GM23338 (cell line): ENCODE data around the gene DNAJA2. TPM values are rescaled to one million over a fixed set of nuclear protein-coding genes. Genes with fewer than 3 reads are reported as not detected.
A peak's percentile ranks its signal among the peaks of the same experiment; 100 is the strongest.

Source experiments
- ATAC-seq: fragments of 200-7000 bp; cut with Tn5 transposase; 3 replicates; pipeline ENCODE4 v1.9.1; 2020
- DNase-seq: peaks from one replicate; pipeline ENCODE4 v3.0.0-alpha.2; 2015; ENCODE audit warnings: low spot score
- H2AFZ ChIP-seq: fragments of 200-600 bp; sonication (generic); 2 replicates; pipeline ENCODE4 v1.8.0; 2016; ENCODE audit warnings: antibody characterized with exemption, mild to moderate bottlenecking, moderate library complexity
- H3F3A ChIP-seq: fragments of 200-600 bp; sonication (generic); replicated peaks from 2 replicates; pipeline ENCODE4 v1.8.0; 2017; ENCODE audit warnings: antibody characterized with exemption, mixed run types, low read depth
- H3K27ac ChIP-seq: fragments of 200-600 bp; sonication (generic); 2 replicates; pipeline ENCODE4 v1.6.1; 2016; ENCODE audit warnings: low read depth
- H3K27me3 ChIP-seq: fragments of 200-600 bp; sonication (generic); 2 replicates; pipeline ENCODE4 v1.8.0; 2016; ENCODE audit warnings: mild to moderate bottlenecking, mixed run types, moderate library complexity; ENCODE audit not compliant: insufficient read depth
- H3K36me3 ChIP-seq: fragments of 200-600 bp; sonication (generic); 2 replicates; pipeline ENCODE4 v1.8.0; 2016; ENCODE audit warnings: mild to moderate bottlenecking; ENCODE audit not compliant: insufficient read depth
- H3K4me1 ChIP-seq: fragments of 200-600 bp; sonication (generic); 2 replicates; pipeline ENCODE4 v1.8.0; 2016; ENCODE audit warnings: mild to moderate bottlenecking, moderate library complexity; ENCODE audit not compliant: insufficient read depth
- H3K4me2 ChIP-seq: fragments of 200-600 bp; sonication (generic); 2 replicates; pipeline ENCODE4 v1.7.1; 2017; ENCODE audit warnings: mixed run types
- H3K4me3 ChIP-seq: fragments of 200-600 bp; sonication (generic); 2 replicates; pipeline ENCODE4 v1.6.1; 2016; ENCODE audit warnings: mixed run types
- H3K79me2 ChIP-seq: fragments of 200-600 bp; sonication (generic); replicated peaks from 2 replicates; pipeline ENCODE4 v1.8.0; 2017; ENCODE audit warnings: mild to moderate bottlenecking; ENCODE audit not compliant: insufficient read depth
- H3K9me2 ChIP-seq: fragments of 200-600 bp; sonication (generic); 2 replicates; pipeline ENCODE4 v1.8.0; 2017; ENCODE audit not compliant: insufficient read depth
- H4K20me1 ChIP-seq: fragments of 200-600 bp; sonication (generic); replicated peaks from 2 replicates; pipeline ENCODE4 v1.8.0; 2017; ENCODE audit warnings: mild to moderate bottlenecking; ENCODE audit not compliant: insufficient read depth
- H3K27ac Mint-ChIP-seq: 2 replicates; pipeline ENCODE4 v1.8.0; 2020; ENCODE audit warnings: inconsistent platforms, mild to moderate bottlenecking, moderate library complexity, mixed read lengths
- H3K27me3 Mint-ChIP-seq: 3 replicates; pipeline ENCODE4 v1.8.0; 2022; ENCODE audit warnings: low read depth, mild to moderate bottlenecking, moderate library complexity, mixed read lengths, inconsistent platforms; ENCODE audit not compliant: insufficient read depth, poor library complexity
- H3K36me3 Mint-ChIP-seq: 3 replicates; pipeline ENCODE4 v1.8.0; 2021; ENCODE audit warnings: low read depth, mild to moderate bottlenecking, inconsistent platforms, moderate library complexity, mixed read lengths
- H3K4me1 Mint-ChIP-seq: 3 replicates; pipeline ENCODE4 v1.8.0; 2020; ENCODE audit warnings: mild to moderate bottlenecking, inconsistent platforms, mixed read lengths
- H3K4me3 Mint-ChIP-seq: 3 replicates; pipeline ENCODE4 v1.8.0; 2021; ENCODE audit warnings: moderate library complexity, mild to moderate bottlenecking, inconsistent platforms, mixed read lengths
- H3K9me3 Mint-ChIP-seq: 3 replicates; pipeline ENCODE4 v1.8.0; 2020; ENCODE audit warnings: moderate library complexity, mild to moderate bottlenecking, inconsistent platforms, mixed read lengths
- CTCF ChIP-seq, 2 experiments: fragments of 200-600 bp in 1 of 2; sonication (generic) in 1 of 2; conservative IDR thresholded peaks; 2 replicates each; pipeline versions ENCODE4 v1.5.1 to v1.6.1; 2016 to 2017; ENCODE audit warnings: antibody characterized with exemption in 2 of 2, low read depth in 2 of 2, mild to moderate bottlenecking in 2 of 2, moderate library complexity in 1 of 2
- EZH2 ChIP-seq: fragments of 200-600 bp; sonication (generic); IDR thresholded peaks from one replicate; pipeline ENCODE4 v1.8.0; 2017; ENCODE audit warnings: antibody characterized with exemption, mild to moderate bottlenecking, low read depth; ENCODE audit not compliant: unreplicated experiment
- POLR2AphosphoS5 ChIP-seq: IDR thresholded peaks from 2 replicates; pipeline ENCODE4 v1.6.1; 2016; ENCODE audit warnings: antibody characterized with exemption, low read depth
- STAT1 ChIP-seq: IDR thresholded peaks from one replicate; pipeline ENCODE4 v1.6.1; 2016; ENCODE audit warnings: antibody characterized with exemption; ENCODE audit not compliant: unreplicated experiment
- ZNF114 ChIP-seq: fragments of 250-450 bp; sonication (Bioruptor Pico); IDR thresholded peaks from 2 replicates; pipeline ENCODE4 v1.5.0; 2020; ENCODE audit warnings: mild to moderate bottlenecking, moderate library complexity
- polyA plus RNA-seq: library from polyadenylated mRNA; unstranded; fragments of >200 nt; fragmentation: Nextera tagmentation; extraction: Ambion mirVana; gene quantifications from 2 replicates; pipeline ENCODE4 v1.2.1, GENCODE V29; 2016
- total RNA-seq: library from RNA; depleted of rRNA; stranded (reverse); fragments of >200 nt; shearing (Covaris generic); gene quantifications from 2 replicates; pipeline ENCODE4 v1.2.3, GENCODE V29; 2014

The DNAJA2 gene
- total and polyA plus RNA-seq, 2 experiments from 2014 or later = 94.5 to 101 TPM

- Mint-ChIP-seq H3K27ac (no peak overlapping the region), H3K9me3 (no peaks in the 10 kb centered on the region; the same call in 2 of the 3 replicates), H3K27me3 (peaks cover 15% of the 10 kb centered on the region), H3K4me3 (no peak overlapping the region), H3K4me1 (peaks cover 10% of the 10 kb centered on the region; the same call in 2 of the 3 replicates), H3K36me3 (peaks cover 64% of the 10 kb centered on the region)
- H3K27ac ChIP-seq = no peak overlapping the region
- no peak overlapping the region for H3K4me3 ChIP-seq
- no peak for ATAC-seq
- peaks cover 6% of the 10 kb centered on the region; the same call in 1 of the 2 replicates for H4K20me1 ChIP-seq
- no peak for DNase-seq
- H3K27me3 ChIP-seq = no peaks in the 10 kb centered on the region
- no peak overlapping the region for H2AFZ ChIP-seq
- no peaks in the 10 kb centered on the region for H3K9me2 ChIP-seq
- no peaks in the 10 kb centered on the region for H3K79me2 ChIP-seq
- peaks cover 6% of the 10 kb centered on the region; the same call in 1 of the 2 replicates for H3F3A ChIP-seq
- no peaks in the 10 kb centered on the region for H3K4me1 ChIP-seq
- peaks cover 35% of the 10 kb centered on the region; the same call in 1 of the 2 replicates for H3K36me3 ChIP-seq
- TF ChIP-seq EZH2 = no peak
- 0 out of 2 replicates have a peak, but pooled peaks have one; percentile 12 for TF ChIP-seq POLR2AphosphoS5
- no peak for TF ChIP-seq ZNF114 (CRISPR knock-in tag)
- no peak for TF ChIP-seq CTCF (conservative IDR thresholded peaks at IDR 0.05; ENCODE audit: low read depth in 2 of 2)
- H3K4me2 ChIP-seq = no peak overlapping the region
Observed at GRCh38 chr16:46930861-46931260, 42.6 kb downstream of the DNAJA2 start.

GRCh38 chr16:46929378-46930332 lies 43.8 kb downstream of the DNAJA2 start:
- H3K27me3 Mint-ChIP-seq = peaks cover 15% of the 10 kb centered on the region
- Histone ChIP-seq H3K9me2 (no peaks in the 10 kb centered on the region), H3K36me3 (peaks cover 47% of the 10 kb centered on the region; the same call in 1 of the 2 replicates), H3K27me3 (no peaks in the 10 kb centered on the region), H4K20me1 (peaks cover 6% of the 10 kb centered on the region; the same call in 1 of the 2 replicates), H3K4me3 (no peak overlapping the region), H3K4me1 (no peaks in the 10 kb centered on the region), H3K79me2 (no peaks in the 10 kb centered on the region), H3K27ac (peak overlapping the region; percentile 63), H3F3A (peaks cover 6% of the 10 kb centered on the region; the same call in 1 of the 2 replicates), H2AFZ (no peak overlapping the region), H3K4me2 (no peak overlapping the region)
- DNase-seq (peak; percentile 84), ATAC-seq (peak; percentile 81)
- H3K27ac Mint-ChIP-seq = no peak overlapping the region
- no peak overlapping the region; the same call in 2 of the 3 replicates for H3K4me3 Mint-ChIP-seq
- peaks cover 10% of the 10 kb centered on the region; the same call in 2 of the 3 replicates for H3K4me1 Mint-ChIP-seq
- peaks cover 76% of the 10 kb centered on the region for H3K36me3 Mint-ChIP-seq
- H3K9me3 Mint-ChIP-seq = no peaks in the 10 kb centered on the region; the same call in 2 of the 3 replicates
- TF ChIP-seq EZH2 = no peak
- TF ChIP-seq CTCF (conservative IDR thresholded peaks at IDR 0.05; ENCODE audit: low read depth in 2 of 2) = peak; percentile 87 to 91
- TF ChIP-seq STAT1 = no peak
- peak; percentile 24 for TF ChIP-seq POLR2AphosphoS5
